Thyroid gland (tissue), 4 donors: ENCODE data around the gene AGBL1.

Experiments used
- POLR2A ChIP-seq, 2 donors: fragments of 450-650 bp; IDR thresholded peaks; one replicate each; pipeline ENCODE4 v1.6.1; 2017; ENCODE audit warnings: antibody characterized with exemption in 2 of 2, mild to moderate bottlenecking in 2 of 2, moderate library complexity in 1 of 2
- TF ChIP-seq, protein P1 (sequence below), 6 experiments: fragments of 200-600 bp in 3 of 6; fragments of 450-650 bp in 3 of 6; sonication (generic) in 3 of 6; IDR thresholded peaks; one replicate each; pipeline ENCODE4 v1.5.1; 2016 to 2019; ENCODE audit warnings: antibody characterized with exemption in 6 of 6, mild to moderate bottlenecking in 2 of 6, inconsistent platforms in 1 of 6, moderate library complexity in 1 of 6

DNA sequence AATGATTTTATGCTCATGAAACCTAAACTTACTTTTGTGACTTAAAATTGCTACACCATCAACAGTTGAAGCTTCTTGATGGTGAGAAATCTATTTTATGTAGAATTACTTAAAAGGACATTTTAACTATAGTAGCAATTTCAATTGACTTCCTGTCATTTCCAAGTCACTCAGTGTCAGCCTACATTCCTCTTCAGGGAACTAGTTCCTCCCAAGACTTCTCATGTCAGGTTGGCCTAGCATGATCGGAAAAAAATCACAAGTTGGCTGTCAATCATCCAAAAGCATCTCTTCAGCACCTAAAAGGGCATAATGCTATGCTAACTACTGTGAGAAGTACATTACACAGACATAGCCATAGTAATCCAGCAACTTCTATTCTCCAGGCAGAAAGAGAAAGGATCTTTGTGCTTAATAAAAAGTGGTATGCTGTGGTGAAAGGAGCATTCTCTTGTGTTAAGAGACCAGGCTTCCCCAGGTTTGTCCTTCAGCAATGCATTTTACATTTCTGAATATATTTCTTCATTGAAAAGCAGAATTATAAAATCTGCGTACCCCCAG lies 893.7 kb downstream of the AGBL1 start:
- TF ChIP-seq, protein P1, sequence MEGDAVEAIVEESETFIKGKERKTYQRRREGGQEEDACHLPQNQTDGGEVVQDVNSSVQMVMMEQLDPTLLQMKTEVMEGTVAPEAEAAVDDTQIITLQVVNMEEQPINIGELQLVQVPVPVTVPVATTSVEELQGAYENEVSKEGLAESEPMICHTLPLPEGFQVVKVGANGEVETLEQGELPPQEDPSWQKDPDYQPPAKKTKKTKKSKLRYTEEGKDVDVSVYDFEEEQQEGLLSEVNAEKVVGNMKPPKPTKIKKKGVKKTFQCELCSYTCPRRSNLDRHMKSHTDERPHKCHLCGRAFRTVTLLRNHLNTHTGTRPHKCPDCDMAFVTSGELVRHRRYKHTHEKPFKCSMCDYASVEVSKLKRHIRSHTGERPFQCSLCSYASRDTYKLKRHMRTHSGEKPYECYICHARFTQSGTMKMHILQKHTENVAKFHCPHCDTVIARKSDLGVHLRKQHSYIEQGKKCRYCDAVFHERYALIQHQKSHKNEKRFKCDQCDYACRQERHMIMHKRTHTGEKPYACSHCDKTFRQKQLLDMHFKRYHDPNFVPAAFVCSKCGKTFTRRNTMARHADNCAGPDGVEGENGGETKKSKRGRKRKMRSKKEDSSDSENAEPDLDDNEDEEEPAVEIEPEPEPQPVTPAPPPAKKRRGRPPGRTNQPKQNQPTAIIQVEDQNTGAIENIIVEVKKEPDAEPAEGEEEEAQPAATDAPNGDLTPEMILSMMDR (IDR thresholded peaks at IDR 0.05) = no peak
- TF ChIP-seq POLR2A (IDR thresholded peaks at IDR 0.05) = no peak
